ENCODE results near the gene ANKRD42.
"Not testable (repeated sequence)": the region's sequence is repeated elsewhere in the genome, so short reads cannot be mapped to it uniquely, and the experiment has no call there.

The ANKRD42 gene

GRCh38 chr11:83172551-83172950, 21.0 kb upstream of the ANKRD42 start:
- no peak for DNase-seq (ENCODE audit: low read depth)

GRCh38 chr11:83174008-83174407, 19.5 kb upstream of the ANKRD42 start:
- DNase-seq (ENCODE audit: low read depth), result no peak

- DNase-seq (ENCODE audit: low read depth), result no peak
Measured at GRCh38 chr11:83175815-83176214, 17.7 kb upstream of the ANKRD42 start.

- DNase-seq (ENCODE audit: low read depth), result no peak
Measured at GRCh38 chr11:83181815-83182214, 11.7 kb upstream of the ANKRD42 start.

- no peak for DNase-seq (ENCODE audit: low read depth)
Measured at GRCh38 chr11:83185767-83186166, 7.7 kb upstream of the ANKRD42 start.

- no peak for DNase-seq (ENCODE audit: low read depth)
Measured at GRCh38 chr11:83187465-83187864, 6.0 kb upstream of the ANKRD42 start.

- DNase-seq (ENCODE audit: low read depth), result no peak
Measured at GRCh38 chr11:83191491-83191890, 2.0 kb upstream of the ANKRD42 start.

GRCh38 chr11:83191986-83192385, 1.5 kb upstream of the ANKRD42 start:
- DNase-seq (ENCODE audit: low read depth), result no peak

- no peak for DNase-seq (ENCODE audit: low read depth)
Measured at GRCh38 chr11:83192606-83193245, 786 bp upstream of the ANKRD42 start.

- DNase-seq (ENCODE audit: low read depth), result peak; percentile 56
Measured at GRCh38 chr11:83194281-83195142, 1.0 kb downstream of the ANKRD42 start.

- no peak for DNase-seq (ENCODE audit: low read depth)
Measured at GRCh38 chr11:83195143-83195466, 1.6 kb downstream of the ANKRD42 start.

- no peak for DNase-seq (ENCODE audit: low read depth)
Measured at GRCh38 chr11:83195649-83196048, 2.1 kb downstream of the ANKRD42 start.

- no peak for DNase-seq (ENCODE audit: low read depth)
Measured at GRCh38 chr11:83200035-83200434, 6.5 kb downstream of the ANKRD42 start.

- no peak for DNase-seq (ENCODE audit: low read depth)
Measured at GRCh38 chr11:83205608-83206185, 12.2 kb downstream of the ANKRD42 start.

GRCh38 chr11:83206221-83206620, 12.7 kb downstream of the ANKRD42 start:
- DNase-seq (ENCODE audit: low read depth), result no peak

- not testable (repeated sequence) for DNase-seq (ENCODE audit: low read depth)
Measured at GRCh38 chr11:83206771-83207382, 13.4 kb downstream of the ANKRD42 start.

- DNase-seq (ENCODE audit: low read depth), result no peak
Measured at GRCh38 chr11:83219095-83219494, 25.6 kb downstream of the ANKRD42 start.

- no peak for DNase-seq (ENCODE audit: low read depth)
Measured at GRCh38 chr11:83220260-83220659, 26.7 kb downstream of the ANKRD42 start.

- no peak for DNase-seq (ENCODE audit: low read depth)
Measured at GRCh38 chr11:83221694-83222093, 28.2 kb downstream of the ANKRD42 start.

- DNase-seq (ENCODE audit: low read depth), result no peak
Measured at GRCh38 chr11:83222499-83222898, 29.0 kb downstream of the ANKRD42 start.

GRCh38 chr11:83223457-83223856, 29.9 kb downstream of the ANKRD42 start:
- no peak for DNase-seq (ENCODE audit: low read depth)

GRCh38 chr11:83235825-83236224, 42.3 kb downstream of the ANKRD42 start:
- DNase-seq (ENCODE audit: low read depth), result no peak

- no peak for DNase-seq (ENCODE audit: low read depth)
Measured at GRCh38 chr11:83238111-83238510, 44.6 kb downstream of the ANKRD42 start.
